HG03558 (cell line): ENCODE measurements around the gene NR6A1.

ENCODE experiments used
- ATAC-seq: cut with Tn5 transposase; IDR thresholded peaks from one replicate; pipeline ENCODE4 v1.9.1; 2021; ENCODE audit warnings: moderate number of reproducible peaks; ENCODE audit not compliant: unreplicated experiment; ENCODE audit errors: extremely low read depth

The NR6A1 gene

GRCh38 chr9:124553738-124554137, 217.4 kb downstream of the NR6A1 start:
- no peak for ATAC-seq

GRCh38 chr9:124552273-124552605, 218.9 kb downstream of the NR6A1 start:
- ATAC-seq = no peak

- ATAC-seq = no peak
Observed at GRCh38 chr9:124551472-124552272, 219.4 kb downstream of the NR6A1 start.

- no peak for ATAC-seq
Observed at GRCh38 chr9:124550072-124550471, 221.0 kb downstream of the NR6A1 start.

- ATAC-seq = no peak
Observed at GRCh38 chr9:124549016-124549415, 222.1 kb downstream of the NR6A1 start.

GRCh38 chr9:124544535-124544934, 226.6 kb downstream of the NR6A1 start:
- ATAC-seq = no peak

- ATAC-seq = no peak
Observed at GRCh38 chr9:124541824-124542223, 229.3 kb downstream of the NR6A1 start.

GRCh38 chr9:124537926-124538325, 233.2 kb downstream of the NR6A1 start:
- no peak for ATAC-seq

GRCh38 chr9:124535846-124536245, 235.3 kb downstream of the NR6A1 start:
- ATAC-seq = no peak

GRCh38 chr9:124532897-124533296, 238.2 kb downstream of the NR6A1 start:
- ATAC-seq = no peak

GRCh38 chr9:124531115-124531514, 240.0 kb downstream of the NR6A1 start:
- no peak for ATAC-seq

GRCh38 chr9:124530246-124530645, 240.9 kb downstream of the NR6A1 start:
- no peak for ATAC-seq

- ATAC-seq = no peak
Observed at GRCh38 chr9:124527781-124528180, 243.3 kb downstream of the NR6A1 start.

GRCh38 chr9:124526174-124526573, 244.9 kb downstream of the NR6A1 start:
- ATAC-seq = no peak

- ATAC-seq = no peak
Observed at GRCh38 chr9:124522121-124523098, 248.7 kb downstream of the NR6A1 start.

- no peak for ATAC-seq
Observed at GRCh38 chr9:124521142-124521541, 250.0 kb downstream of the NR6A1 start.

GRCh38 chr9:124520206-124520596, 250.9 kb downstream of the NR6A1 start:
- no peak for ATAC-seq

GRCh38 chr9:124518116-124518515, 253.0 kb downstream of the NR6A1 start:
- no peak for ATAC-seq

- no peak for ATAC-seq
Observed at GRCh38 chr9:124517600-124517999, 253.5 kb downstream of the NR6A1 start.

- no peak for ATAC-seq
Observed at GRCh38 chr9:124514874-124515273, 256.2 kb downstream of the NR6A1 start.

GRCh38 chr9:124514125-124514524, 257.0 kb downstream of the NR6A1 start:
- no peak for ATAC-seq
